Measurements from ENCODE around the gene KRT79. TPM values are rescaled to one million over a fixed set of nuclear protein-coding genes. Genes with fewer than 3 reads are reported as not detected.

KRT79 gene
- total RNA-seq, 1 experiment from 2014 or later = not detected

GRCh38 chr12:52839436-52840105, 5.5 kb upstream of the KRT79 start:
- CTCF ChIA-PET = no interaction called here
- no TSS peak for BruUV-seq (replicated peaks)

DNA sequence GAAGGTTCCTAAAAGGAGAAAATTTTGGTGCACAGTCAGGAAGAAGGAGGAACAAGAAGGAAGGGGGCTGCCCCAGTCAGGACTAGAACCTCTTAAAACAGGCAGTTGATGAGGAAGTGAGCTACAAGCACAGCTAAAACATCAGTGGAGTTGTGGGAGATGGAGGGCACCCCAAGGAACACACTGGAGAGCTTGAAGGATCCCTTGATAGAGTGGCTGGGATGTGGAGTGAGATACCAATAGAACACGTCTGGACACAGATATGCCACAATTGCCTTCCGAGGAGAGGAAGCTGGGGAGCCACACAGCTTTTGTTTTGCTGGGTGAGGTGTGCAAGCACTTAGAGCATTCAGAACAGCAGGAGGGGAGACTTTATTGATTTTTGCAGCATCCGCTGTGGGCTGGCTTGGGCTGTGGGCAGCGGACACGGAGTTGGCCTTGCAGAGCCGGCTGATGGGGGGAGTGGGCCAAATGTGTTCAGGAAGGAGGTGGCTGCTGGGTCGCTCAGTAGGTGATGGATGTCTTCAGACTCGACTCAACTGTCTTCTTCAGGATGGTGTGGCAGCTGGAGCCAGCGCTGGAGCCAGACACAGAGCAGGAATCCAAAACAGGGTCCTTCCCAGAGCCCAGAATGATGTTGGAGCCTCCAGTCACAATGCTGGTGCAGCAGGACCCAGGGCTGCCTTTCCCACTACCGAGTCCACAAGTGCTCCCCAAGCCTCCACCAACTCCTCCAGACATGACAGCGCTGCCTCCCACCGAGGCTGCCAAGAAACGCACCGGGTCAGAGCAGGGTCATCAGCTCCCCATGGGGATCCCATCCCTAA, 4.7 kb upstream of the KRT79 start:
- Mint-ChIP-seq H3K9me3 (ENCODE audit: low read depth, unreplicated experiment) (no peaks in the 10 kb centered on the region), H3K4me1 (ENCODE audit: low read depth, unreplicated experiment) (peaks cover 22% of the 10 kb centered on the region), H3K27me3 (ENCODE audit: unreplicated experiment) (peaks cover 16% of the 10 kb centered on the region), H3K36me3 (ENCODE audit: insufficient read depth, unreplicated experiment) (no peaks in the 10 kb centered on the region), H3K27ac (ENCODE audit: unreplicated experiment) (no peak overlapping the region), H3K4me3 (ENCODE audit: low read depth, unreplicated experiment) (no peak overlapping the region)
- CTCF ChIA-PET = no interaction called here
- no peak for DNase-seq
- BruUV-seq (replicated peaks) = no TSS peak
- no peak for TF ChIP-seq CTCF (IDR thresholded peaks at IDR 0.05; ENCODE audit: unreplicated experiment)
- intact Hi-C loops (cut with micrococcal nuclease; ENCODE audit: unreplicated experiment) = no loop called here

More at GRCh38 chr12:52839436-52840105, 5.5 kb upstream of the KRT79 start:
- TF ChIP-seq CTCF (IDR thresholded peaks at IDR 0.05; ENCODE audit: unreplicated experiment) = no peak
- H3K36me3 Mint-ChIP-seq (ENCODE audit: insufficient read depth, unreplicated experiment) = no peaks in the 10 kb centered on the region
- DNase-seq = no peak
- H3K9me3 Mint-ChIP-seq (ENCODE audit: low read depth, unreplicated experiment) = no peaks in the 10 kb centered on the region
- H3K27ac Mint-ChIP-seq (ENCODE audit: unreplicated experiment) = no peak overlapping the region
- H3K4me3 Mint-ChIP-seq (ENCODE audit: low read depth, unreplicated experiment) = no peak overlapping the region
- intact Hi-C loops (cut with micrococcal nuclease; ENCODE audit: unreplicated experiment) = no loop called here
- peaks cover 22% of the 10 kb centered on the region for H3K4me1 Mint-ChIP-seq (ENCODE audit: low read depth, unreplicated experiment)
- peaks cover 16% of the 10 kb centered on the region for H3K27me3 Mint-ChIP-seq (ENCODE audit: unreplicated experiment)

- H3K4me1 Mint-ChIP-seq (ENCODE audit: low read depth, unreplicated experiment) = peaks cover 22% of the 10 kb centered on the region
- H3K27ac Mint-ChIP-seq (ENCODE audit: unreplicated experiment) = no peak overlapping the region
- DNase-seq = no peak
- intact Hi-C loops (cut with micrococcal nuclease; ENCODE audit: unreplicated experiment) = no loop called here
- no peak for TF ChIP-seq CTCF (IDR thresholded peaks at IDR 0.05; ENCODE audit: unreplicated experiment)
- no TSS peak for BruUV-seq (replicated peaks)
- CTCF ChIA-PET = no interaction called here
- H3K36me3 Mint-ChIP-seq (ENCODE audit: insufficient read depth, unreplicated experiment) = no peaks in the 10 kb centered on the region
- H3K27me3 Mint-ChIP-seq (ENCODE audit: unreplicated experiment) = peaks cover 16% of the 10 kb centered on the region
- no peak overlapping the region for H3K4me3 Mint-ChIP-seq (ENCODE audit: low read depth, unreplicated experiment)
- no peaks in the 10 kb centered on the region for H3K9me3 Mint-ChIP-seq (ENCODE audit: low read depth, unreplicated experiment)
Measured at GRCh38 chr12:52837781-52838608, 3.9 kb upstream of the KRT79 start.

- Mint-ChIP-seq H3K36me3 (ENCODE audit: insufficient read depth, unreplicated experiment) (no peaks in the 10 kb centered on the region), H3K4me1 (ENCODE audit: low read depth, unreplicated experiment) (peaks cover 22% of the 10 kb centered on the region), H3K27ac (ENCODE audit: unreplicated experiment) (peak overlapping the region; percentile 38), H3K27me3 (ENCODE audit: unreplicated experiment) (peaks cover 16% of the 10 kb centered on the region), H3K9me3 (ENCODE audit: low read depth, unreplicated experiment) (no peaks in the 10 kb centered on the region), H3K4me3 (ENCODE audit: low read depth, unreplicated experiment) (no peak overlapping the region)
- intact Hi-C loops (cut with micrococcal nuclease; ENCODE audit: unreplicated experiment) = no loop called here
- no peak for TF ChIP-seq CTCF (IDR thresholded peaks at IDR 0.05; ENCODE audit: unreplicated experiment)
- peak; percentile 23 for DNase-seq
- no TSS peak for BruUV-seq (replicated peaks)
- CTCF ChIA-PET = no interaction called here
Measured at GRCh38 chr12:52837413-52837741, 3.3 kb upstream of the KRT79 start.
